Stimulated activated memory B cell treated with anti-CD40 and anti-IgM and Interleukin-4, amounts not matched to agents 10 μg/mL and 1 μg/mL and 100 μg/mL, for 72 hours (primary cell): ENCODE measurements around the gene MIGA1.
"Not testable (repeated sequence)": the region's sequence is repeated elsewhere in the genome, so short reads cannot be mapped to it uniquely, and the experiment has no call there.

Experiments used
- ATAC-seq: fragments of 150-1000 bp; cut with Tn5 transposase; 2 replicates; pipeline ENCODE4 v1.10.0; 2021
- H3K27ac Mint-ChIP-seq: one replicate; pipeline ENCODE4 v1.8.0; 2022; ENCODE audit warnings: mild to moderate bottlenecking, mixed read lengths
- H3K27me3 Mint-ChIP-seq: one replicate; pipeline ENCODE4 v1.8.0; 2022; ENCODE audit warnings: mixed read lengths
- H3K36me3 Mint-ChIP-seq: one replicate; pipeline ENCODE4 v1.8.0; 2022; ENCODE audit warnings: mixed read lengths
- H3K4me1 Mint-ChIP-seq: one replicate; pipeline ENCODE4 v1.8.0; 2022; ENCODE audit warnings: mixed read lengths
- H3K4me3 Mint-ChIP-seq: one replicate; pipeline ENCODE4 v1.8.0; 2022; ENCODE audit warnings: mild to moderate bottlenecking, moderate library complexity, mixed read lengths
- H3K9me3 Mint-ChIP-seq: one replicate; pipeline ENCODE4 v1.8.0; 2022; ENCODE audit warnings: mixed read lengths

Gene MIGA1

GRCh38 chr1:77825131-77825709 lies 45.8 kb downstream of the MIGA1 start:
- Mint-ChIP-seq H3K27ac (no peak overlapping the region), H3K4me3 (no peak overlapping the region), H3K4me1 (peaks cover 7% of the 10 kb centered on the region), H3K27me3 (no peaks in the 10 kb centered on the region), H3K36me3 (peaks cover 34% of the 10 kb centered on the region), H3K9me3 (no peaks in the 10 kb centered on the region)
- no peak for ATAC-seq

- H3K4me1 Mint-ChIP-seq, H3K4me3 Mint-ChIP-seq, H3K27me3 Mint-ChIP-seq, ATAC-seq, H3K9me3 Mint-ChIP-seq, H3K27ac Mint-ChIP-seq: not testable (repeated sequence)
- peaks cover 28% of the 10 kb centered on the region for H3K36me3 Mint-ChIP-seq
These were observed 47.4 kb downstream of the MIGA1 start for GRCh38 chr1:77826851-77827250.

- H3K4me3 Mint-ChIP-seq, result no peak overlapping the region
- no peaks in the 10 kb centered on the region for H3K9me3 Mint-ChIP-seq
- no peak overlapping the region for H3K27ac Mint-ChIP-seq
- no peaks in the 10 kb centered on the region for H3K27me3 Mint-ChIP-seq
- H3K4me1 Mint-ChIP-seq, result peaks cover 7% of the 10 kb centered on the region
- H3K36me3 Mint-ChIP-seq, result peaks cover 32% of the 10 kb centered on the region
- ATAC-seq, result no peak
These were observed 48.6 kb downstream of the MIGA1 start for GRCh38 chr1:77828098-77828497.

GRCh38 chr1:77829851-77830250 lies 50.4 kb downstream of the MIGA1 start:
- Mint-ChIP-seq H3K4me3 (no peak overlapping the region), H3K36me3 (peaks cover 28% of the 10 kb centered on the region), H3K27me3 (no peaks in the 10 kb centered on the region), H3K9me3 (no peaks in the 10 kb centered on the region), H3K27ac (no peak overlapping the region), H3K4me1 (peaks cover 6% of the 10 kb centered on the region)
- no peak for ATAC-seq

- Mint-ChIP-seq H3K27ac (no peak overlapping the region), H3K9me3 (no peaks in the 10 kb centered on the region), H3K4me3 (no peak overlapping the region), H3K36me3 (peaks cover 34% of the 10 kb centered on the region), H3K27me3 (no peaks in the 10 kb centered on the region), H3K4me1 (no peaks in the 10 kb centered on the region)
- ATAC-seq, result no peak
These were observed 51.5 kb downstream of the MIGA1 start for GRCh38 chr1:77830946-77831345.

- no peak overlapping the region for H3K27ac Mint-ChIP-seq
- no peak overlapping the region for H3K4me3 Mint-ChIP-seq
- peaks cover 37% of the 10 kb centered on the region for H3K36me3 Mint-ChIP-seq
- no peak for ATAC-seq
- H3K9me3 Mint-ChIP-seq, result no peaks in the 10 kb centered on the region
- no peaks in the 10 kb centered on the region for H3K27me3 Mint-ChIP-seq
- H3K4me1 Mint-ChIP-seq, result no peaks in the 10 kb centered on the region
These were observed 52.1 kb downstream of the MIGA1 start for GRCh38 chr1:77831566-77831965.

- H3K27me3 Mint-ChIP-seq, result no peaks in the 10 kb centered on the region
- H3K27ac Mint-ChIP-seq, result no peak overlapping the region
- H3K4me3 Mint-ChIP-seq, result no peak overlapping the region
- H3K4me1 Mint-ChIP-seq, result no peaks in the 10 kb centered on the region
- no peaks in the 10 kb centered on the region for H3K9me3 Mint-ChIP-seq
- ATAC-seq, result no peak
- H3K36me3 Mint-ChIP-seq, result peaks cover 31% of the 10 kb centered on the region
These were observed 52.7 kb downstream of the MIGA1 start for GRCh38 chr1:77831976-77832711.

GRCh38 chr1:77832901-77833300 lies 53.5 kb downstream of the MIGA1 start:
- no peaks in the 10 kb centered on the region for H3K4me1 Mint-ChIP-seq
- no peak overlapping the region for H3K27ac Mint-ChIP-seq
- no peaks in the 10 kb centered on the region for H3K27me3 Mint-ChIP-seq
- no peaks in the 10 kb centered on the region for H3K9me3 Mint-ChIP-seq
- peaks cover 23% of the 10 kb centered on the region for H3K36me3 Mint-ChIP-seq
- no peak overlapping the region for H3K4me3 Mint-ChIP-seq
- ATAC-seq, result no peak

GRCh38 chr1:77833521-77834100 lies 54.2 kb downstream of the MIGA1 start:
- Mint-ChIP-seq H3K27me3 (no peaks in the 10 kb centered on the region), H3K4me1 (no peaks in the 10 kb centered on the region), H3K4me3 (no peak overlapping the region), H3K9me3 (no peaks in the 10 kb centered on the region), H3K36me3 (peaks cover 23% of the 10 kb centered on the region), H3K27ac (no peak overlapping the region)
- ATAC-seq, result no peak

- H3K4me1 Mint-ChIP-seq, result no peaks in the 10 kb centered on the region
- no peak overlapping the region for H3K27ac Mint-ChIP-seq
- peaks cover 23% of the 10 kb centered on the region for H3K36me3 Mint-ChIP-seq
These were observed 55.4 kb downstream of the MIGA1 start for GRCh38 chr1:77834771-77835334.

GRCh38 chr1:77841574-77841973 lies 62.1 kb downstream of the MIGA1 start:
- no peaks in the 10 kb centered on the region for H3K27me3 Mint-ChIP-seq
- no peak overlapping the region for H3K27ac Mint-ChIP-seq
- no peak for ATAC-seq
- H3K36me3 Mint-ChIP-seq, result peaks cover 14% of the 10 kb centered on the region
- H3K4me1 Mint-ChIP-seq, result no peaks in the 10 kb centered on the region
- no peak overlapping the region for H3K4me3 Mint-ChIP-seq
- no peaks in the 10 kb centered on the region for H3K9me3 Mint-ChIP-seq

More at GRCh38 chr1:77834771-77835334, 55.4 kb downstream of the MIGA1 start:
- H3K27me3 Mint-ChIP-seq, result no peaks in the 10 kb centered on the region
- H3K4me3 Mint-ChIP-seq, result no peak overlapping the region
- no peak for ATAC-seq
- H3K9me3 Mint-ChIP-seq, result no peaks in the 10 kb centered on the region

GRCh38 chr1:77845951-77846350 lies 66.5 kb downstream of the MIGA1 start:
- H3K36me3 Mint-ChIP-seq, result peaks cover 20% of the 10 kb centered on the region
- no peak overlapping the region for H3K4me3 Mint-ChIP-seq
- H3K4me1 Mint-ChIP-seq, result no peaks in the 10 kb centered on the region
- no peaks in the 10 kb centered on the region for H3K9me3 Mint-ChIP-seq
- no peaks in the 10 kb centered on the region for H3K27me3 Mint-ChIP-seq
- no peak overlapping the region for H3K27ac Mint-ChIP-seq
- ATAC-seq, result no peak

GRCh38 chr1:77846966-77847365 lies 67.5 kb downstream of the MIGA1 start:
- no peak for ATAC-seq
- Mint-ChIP-seq H3K4me3 (no peak overlapping the region), H3K9me3 (no peaks in the 10 kb centered on the region), H3K27me3 (no peaks in the 10 kb centered on the region), H3K27ac (no peak overlapping the region), H3K36me3 (peaks cover 14% of the 10 kb centered on the region), H3K4me1 (no peaks in the 10 kb centered on the region)

GRCh38 chr1:77847621-77848080 lies 68.2 kb downstream of the MIGA1 start:
- H3K27me3 Mint-ChIP-seq, result no peaks in the 10 kb centered on the region
- H3K27ac Mint-ChIP-seq, result no peak overlapping the region
- ATAC-seq, result peak; percentile 41

GRCh38 chr1:77850082-77850481 lies 70.6 kb downstream of the MIGA1 start:
- Mint-ChIP-seq H3K4me1 (no peaks in the 10 kb centered on the region), H3K36me3 (peaks cover 40% of the 10 kb centered on the region), H3K27me3 (no peaks in the 10 kb centered on the region), H3K4me3 (no peak overlapping the region), H3K27ac (no peak overlapping the region), H3K9me3 (peaks cover 12% of the 10 kb centered on the region)
- ATAC-seq, result no peak

More at GRCh38 chr1:77847621-77848080, 68.2 kb downstream of the MIGA1 start:
- peaks cover 16% of the 10 kb centered on the region for H3K36me3 Mint-ChIP-seq
- no peak overlapping the region for H3K4me3 Mint-ChIP-seq
- H3K9me3 Mint-ChIP-seq, result no peaks in the 10 kb centered on the region
- H3K4me1 Mint-ChIP-seq, result no peaks in the 10 kb centered on the region
